HepG2 (cell line): ENCODE results near the gene RAB11FIP5. TPM values are rescaled to one million over a fixed set of nuclear protein-coding genes. Genes with fewer than 3 reads are reported as not detected.

Experiments used
- polyA plus RNA-seq, 8 experiments: library from polyadenylated mRNA; depleted of rRNA in 3 of 8; stranded (reverse) in 7 of 8; unstranded in 1 of 8; fragments of >200 nt; fragmentation: Illumina TruSeq in 4 of 8; extraction: Trizol in 4 of 8; gene quantifications; 2 replicates each; pipeline versions ENCODE4 v1.2.1 to v1.2.3, GENCODE V29; 2011 to 2016; ENCODE audit warnings: low read depth in 4 of 8, missing spikeins in 1 of 8, mixed read lengths in 1 of 8; ENCODE audit not compliant: insufficient read depth in 1 of 8
- total RNA-seq, 5 experiments: library from RNA; depleted of rRNA; stranded (reverse); fragments of >200 nt; fragmentation: Illumina TruSeq; extraction: Trizol; gene quantifications; 2 replicates each; pipeline ENCODE4 v1.2.3, GENCODE V29; 2016; ENCODE audit warnings: low read depth in 1 of 5

Gene RAB11FIP5
- total and polyA plus RNA-seq, 2 of the 13 experiments (the other 11 are each of a cell fraction or from before 2014, with no cell fraction given): 9.4 to 22.9 TPM

Other genes with a start within 250 kb of the RAB11FIP5 start
- 85.0 and 96.0 TPM in 2 replicates for gene SPR, start 225.5 kb downstream of the RAB11FIP5 start, total RNA-seq (2016; rRNA removed; fragmentation: Illumina TruSeq; extraction: Trizol)
- 32.4 and 34.0 TPM in 2 replicates for gene SPR, start 225.5 kb downstream of the RAB11FIP5 start, polyA plus RNA-seq (2011; rRNA removed)
- 3.9 and 4.9 TPM in 2 replicates for gene EMX1, start 195.4 kb downstream of the RAB11FIP5 start, total RNA-seq (2016; rRNA removed; fragmentation: Illumina TruSeq; extraction: Trizol)
- 0.62 and 0.63 TPM in 2 replicates for gene EMX1, start 195.4 kb downstream of the RAB11FIP5 start, polyA plus RNA-seq (2011; rRNA removed)
- 22.2 and 34.9 TPM in 2 replicates for gene SFXN5, start 41.2 kb downstream of the RAB11FIP5 start, total RNA-seq (2016; rRNA removed; fragmentation: Illumina TruSeq; extraction: Trizol)
- gene SFXN5, start 41.2 kb downstream of the RAB11FIP5 start, polyA plus RNA-seq (2011; rRNA removed): 37.4 and 42.8 TPM in 2 replicates
- gene NOTO, start 89.6 kb upstream of the RAB11FIP5 start, total RNA-seq (2016; rRNA removed; fragmentation: Illumina TruSeq; extraction: Trizol): not detected in 2 replicates
- gene NOTO, start 89.6 kb upstream of the RAB11FIP5 start, polyA plus RNA-seq (2011; rRNA removed): not detected in 2 replicates
- gene SMYD5, start 101.3 kb upstream of the RAB11FIP5 start, total RNA-seq (2016; rRNA removed; fragmentation: Illumina TruSeq; extraction: Trizol): 70.4 and 70.6 TPM in 2 replicates
- gene SMYD5, start 101.3 kb upstream of the RAB11FIP5 start, polyA plus RNA-seq (2011; rRNA removed): 55.8 and 62.2 TPM in 2 replicates
- 30.0 and 37.2 TPM in 2 replicates for gene PRADC1, start 120.3 kb upstream of the RAB11FIP5 start, total RNA-seq (2016; rRNA removed; fragmentation: Illumina TruSeq; extraction: Trizol)
- gene PRADC1, start 120.3 kb upstream of the RAB11FIP5 start, polyA plus RNA-seq (2011; rRNA removed): 11.6 and 12.1 TPM in 2 replicates
- gene CCT7, start 121.4 kb upstream of the RAB11FIP5 start, total RNA-seq (2016; rRNA removed; fragmentation: Illumina TruSeq; extraction: Trizol): 517 and 689 TPM in 2 replicates
- 326 and 347 TPM in 2 replicates for gene CCT7, start 121.4 kb upstream of the RAB11FIP5 start, polyA plus RNA-seq (2011; rRNA removed)
- 3.0 and 4.2 TPM in 2 replicates for gene FBXO41, start 171.5 kb upstream of the RAB11FIP5 start, total RNA-seq (2016; rRNA removed; fragmentation: Illumina TruSeq; extraction: Trizol)
- 10.3 and 11.1 TPM in 2 replicates for gene FBXO41, start 171.5 kb upstream of the RAB11FIP5 start, polyA plus RNA-seq (2011; rRNA removed)
- not detected in 2 replicates for gene EGR4, start 180.6 kb upstream of the RAB11FIP5 start, total RNA-seq (2016; rRNA removed; fragmentation: Illumina TruSeq; extraction: Trizol)
- not detected in 2 replicates for gene EGR4, start 180.6 kb upstream of the RAB11FIP5 start, polyA plus RNA-seq (2011; rRNA removed)